ENCODE results near the gene ERF. TPM values are rescaled to one million over a fixed set of nuclear protein-coding genes. Genes with fewer than 3 reads are reported as not detected.

Gene ERF
- total RNA-seq, 1 donor from 2014 or later, result 35.8 TPM

- peak; percentile 73 to 74 for ATAC-seq
These were observed 47.1 kb downstream of the ERF start for GRCh38 chr19:42207767-42208271.

GRCh38 chr19:42206871-42207755, 47.8 kb downstream of the ERF start:
- Histone ChIP-seq H3K4me1 (peaks cover 37% of the 10 kb centered on the region), H3K27ac (peak overlapping the region; percentile 60)
- no peak for DNase-seq

More at GRCh38 chr19:42207767-42208271, 47.1 kb downstream of the ERF start:
- no peak overlapping the region for H3K27ac ChIP-seq
- DNase-seq, result peak; percentile 63
- no peak for TF ChIP-seq CTCF (IDR thresholded peaks at IDR 0.05)
- peaks cover 98% of the 10 kb centered on the region for H3K36me3 ChIP-seq
- intact Hi-C loops (cut with DNase I), result no loop called here
- no peaks in the 10 kb centered on the region for H3K27me3 ChIP-seq (ENCODE audit: low read depth)
- H3K9me3 ChIP-seq, result no peaks in the 10 kb centered on the region
- peaks cover 36% of the 10 kb centered on the region for H3K4me1 ChIP-seq
- no peak overlapping the region for H3K4me3 ChIP-seq

DNA sequence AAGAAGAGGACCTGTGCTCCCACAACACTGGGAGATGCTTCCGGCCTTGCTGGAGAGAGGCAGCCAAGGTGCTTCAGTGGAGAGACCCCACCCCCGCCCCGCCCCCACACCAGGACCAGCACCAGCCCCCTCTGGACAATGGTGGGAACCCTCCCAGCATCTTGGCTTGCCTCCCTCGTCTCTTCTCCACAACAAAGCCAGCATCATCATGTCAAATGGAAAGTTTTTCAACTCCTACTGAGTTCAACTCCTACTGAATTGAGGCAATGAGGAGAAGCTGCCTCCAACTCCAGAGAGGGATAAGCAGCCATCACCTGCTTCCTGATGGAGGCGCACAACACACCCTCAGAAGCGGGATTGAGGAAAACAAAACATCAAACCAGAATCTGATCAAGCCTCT, 50.3 kb downstream of the ERF start:
- H3K27me3 ChIP-seq (ENCODE audit: low read depth), result no peaks in the 10 kb centered on the region

More at GRCh38 chr19:42206871-42207755, 47.8 kb downstream of the ERF start:
- Histone ChIP-seq H3K36me3 (peaks cover 98% of the 10 kb centered on the region), H3K4me3 (no peak overlapping the region), H3K9me3 (no peaks in the 10 kb centered on the region), H3K27me3 (ENCODE audit: low read depth) (no peaks in the 10 kb centered on the region)
- intact Hi-C loops (cut with DNase I), result no loop called here
- no peak for TF ChIP-seq CTCF (IDR thresholded peaks at IDR 0.05)
- ATAC-seq, result no peak

GRCh38 chr19:42203700-42204099, 51.2 kb downstream of the ERF start:
- peaks cover 69% of the 10 kb centered on the region for H3K4me1 ChIP-seq
- no peak for ATAC-seq

More for the DNA sequence above, 50.3 kb downstream of the ERF start:
- no peak for TF ChIP-seq CTCF (IDR thresholded peaks at IDR 0.05)
- Histone ChIP-seq H3K27ac (no peak overlapping the region), H3K36me3 (peaks cover 96% of the 10 kb centered on the region), H3K9me3 (no peaks in the 10 kb centered on the region), H3K4me1 (peaks cover 60% of the 10 kb centered on the region), H3K4me3 (no peak overlapping the region)
- DNase-seq (no peak), ATAC-seq (no peak)
- intact Hi-C loops (cut with DNase I), result no loop called here

More at GRCh38 chr19:42203700-42204099, 51.2 kb downstream of the ERF start:
- no peak for TF ChIP-seq CTCF (IDR thresholded peaks at IDR 0.05)
- H3K27ac ChIP-seq, result no peak overlapping the region
- H3K4me3 ChIP-seq, result no peak overlapping the region
- no peaks in the 10 kb centered on the region for H3K27me3 ChIP-seq (ENCODE audit: low read depth)
- no peaks in the 10 kb centered on the region for H3K9me3 ChIP-seq
- H3K36me3 ChIP-seq, result peaks cover 96% of the 10 kb centered on the region
- intact Hi-C loops (cut with DNase I), result no loop called here
- DNase-seq, result no peak
